GM21723 (cell line): ENCODE results near the gene ATXN7L2.

ENCODE experiments used
- ATAC-seq: cut with Tn5 transposase; IDR thresholded peaks from one replicate; pipeline ENCODE4 v1.9.1; 2021; ENCODE audit warnings: mild to moderate bottlenecking, moderate library complexity; ENCODE audit not compliant: unreplicated experiment

The ATXN7L2 gene

DNA sequence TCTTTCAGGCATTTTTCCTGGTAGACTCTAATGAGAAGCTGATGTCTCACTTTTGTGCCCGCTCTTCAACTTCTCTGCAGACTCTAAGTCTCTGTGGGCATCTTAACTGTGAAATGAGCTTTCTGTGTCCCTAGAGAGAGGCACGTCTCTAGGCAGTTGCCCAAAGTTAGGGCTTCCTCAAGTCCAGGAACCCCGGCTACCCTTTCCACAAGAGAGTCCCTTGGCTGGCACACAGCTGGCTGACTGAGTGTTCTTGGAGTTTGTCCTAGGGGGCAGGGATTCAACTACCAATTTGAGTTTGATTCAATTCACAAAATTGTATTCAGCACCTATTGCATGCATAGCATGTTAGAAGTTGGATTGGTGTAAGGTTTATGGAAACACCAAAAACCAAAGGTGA, 57.4 kb downstream of the ATXN7L2 start:
- ATAC-seq, result no peak
